K562 (cell line): ENCODE results near the gene DAGLB. TPM values are rescaled to one million over a fixed set of nuclear protein-coding genes. Genes with fewer than 3 reads are reported as not detected.

Experiments used
- ATAC-seq: fragments of 200-7000 bp; cut with Tn5 transposase; 3 replicates; pipeline ENCODE4 v1.9.1; 2020; ENCODE audit warnings: moderate library complexity
- BruUV-seq: library from RNA; stranded (reverse); fragments of 400-500 nt; replicated peaks from 2 replicates; lab custom pipeline; 2021; lab: Mats Ljungman, UMichigan
- CTCF ChIA-PET: fragments of 300-600 bp; formaldehyde crosslinking; extraction: SDS; loops from one replicate; lab custom pipeline; 2021; ENCODE audit warnings: low intra/inter-chr PET ratio; lab: Yijun Ruan, JAX
- POLR2A ChIA-PET: fragments of 300-600, 350-650 bp; sonication (Branson Sonifier 250); formaldehyde crosslinking; extraction: SDS; loops from one replicate; lab custom pipeline; 2021; ENCODE audit warnings: antibody characterized with exemption, inconsistent platforms; lab: Yijun Ruan, JAX
- DNase-seq, 4 experiments: peaks; one replicate each; pipeline versions ENCODE4 v3.0.0 to v3.0.0-alpha.2; 2011 to 2018; ENCODE audit warnings: low spot score in 3 of 4, mixed read lengths in 3 of 4; ENCODE audit errors: extremely low read depth in 1 of 4
- FAIRE-seq: peaks from 2 replicates; lab custom pipeline; 2011; peaks lifted over from hg19 to GRCh38; lab: Jason Lieb, UNC
- H2AFZ ChIP-seq: 2 replicates; pipeline ENCODE4 v1.6.0; 2011; ENCODE audit warnings: low read depth, low read length, control low read depth, inconsistent platforms
- H3K27ac ChIP-seq: fragments of 200-600 bp; 3 replicates; pipeline ENCODE4 v1.8.0; 2011; ENCODE audit warnings: low read depth, mild to moderate bottlenecking, control low read depth, inconsistent platforms, low read length, moderate library complexity, mixed read lengths; ENCODE audit errors: extremely low read depth
- H3K27me3 ChIP-seq, 2 experiments: fragments of 300-600 bp in 1 of 2; 2 replicates in 1 of 2; 3 replicates in 1 of 2; pipeline versions ENCODE4 v1.6.0 to v1.8.0; 2011; ENCODE audit warnings: inconsistent platforms in 2 of 2, low read length in 2 of 2, mild to moderate bottlenecking in 1 of 2, mixed read lengths in 1 of 2, moderate library complexity in 1 of 2; ENCODE audit not compliant: control insufficient read depth in 2 of 2, insufficient read depth in 2 of 2
- H3K36me3 ChIP-seq: fragments of 300-600 bp; 3 replicates; pipeline ENCODE4 v1.8.0; 2011; ENCODE audit warnings: mild to moderate bottlenecking, low read length, inconsistent platforms; ENCODE audit not compliant: control insufficient read depth, insufficient read depth
- H3K4me1 ChIP-seq, 2 experiments: fragments of 200-600 bp in 1 of 2; replicated peaks in 1 of 2; 2 replicates in 1 of 2; 3 replicates in 1 of 2; pipeline versions ENCODE4 v1.5.1 to v1.8.0; 2011; ENCODE audit warnings: inconsistent platforms in 2 of 2, low read length in 2 of 2, mild to moderate bottlenecking in 1 of 2, mixed read lengths in 1 of 2, moderate library complexity in 1 of 2; ENCODE audit not compliant: control insufficient read depth in 2 of 2, insufficient read depth in 2 of 2
- H3K4me2 ChIP-seq: 2 replicates; pipeline ENCODE4 v1.6.1; 2011; ENCODE audit warnings: low read length, control low read depth, inconsistent platforms, mixed read lengths; ENCODE audit not compliant: insufficient read depth
- H3K4me3 ChIP-seq: fragments of 200-600 bp; sonication (generic), shearing (Covaris generic); 2 replicates; pipeline ENCODE4 v1.5.1; 2016; ENCODE audit warnings: control low read depth, inconsistent platforms
- H3K79me2 ChIP-seq: fragments of 200-600 bp; 3 replicates; pipeline ENCODE4 v1.8.0; 2011; ENCODE audit warnings: low read length, inconsistent platforms; ENCODE audit not compliant: control insufficient read depth, insufficient read depth
- H3K9ac ChIP-seq, 2 experiments: 2 replicates each; pipeline versions ENCODE4 v1.6.0 to v1.6.1; 2011; ENCODE audit warnings: low read depth in 2 of 2, low read length in 2 of 2, control low read depth in 1 of 2, inconsistent platforms in 1 of 2, mild to moderate bottlenecking in 1 of 2, mixed read lengths in 1 of 2; ENCODE audit not compliant: insufficient read depth in 1 of 2
- H3K9me1 ChIP-seq: one replicate; pipeline ENCODE4 v1.6.0; 2011; ENCODE audit warnings: inconsistent platforms, mild to moderate bottlenecking, low read length, moderate library complexity; ENCODE audit not compliant: control insufficient read depth, insufficient read depth
- H3K9me3 ChIP-seq: replicated peaks from 2 replicates; pipeline ENCODE4 v1.5.1; 2011; ENCODE audit warnings: low read depth, low read length, inconsistent platforms; ENCODE audit not compliant: control insufficient read depth, insufficient read depth
- H4K20me1 ChIP-seq: replicated peaks from 2 replicates; pipeline ENCODE4 v1.6.1; 2011; ENCODE audit warnings: low read length, inconsistent platforms, mixed read lengths; ENCODE audit not compliant: control insufficient read depth, insufficient read depth
- POLR2G ChIP-seq: fragments of 200-400 bp; formaldehyde crosslinking; IDR thresholded peaks from 2 replicates; pipeline ENCODE4 v1.6.1; 2017; ENCODE audit warnings: low read depth, mild to moderate bottlenecking, antibody characterized with exemption, low read length, moderate library complexity
- TEAD1 ChIP-seq, 2 experiments: fragments of 450-650 bp in 1 of 2; sonication (generic) in 1 of 2; formaldehyde crosslinking; IDR thresholded peaks; 2 replicates each; pipeline versions ENCODE4 v1.4.0 to v1.8.0; 2020 to 2022; ENCODE audit warnings: mild to moderate bottlenecking in 2 of 2, missing genetic modification reagents in 1 of 2
- WGBS: fragments of 100-300 bp; shearing (Covaris generic); methylation state at CpG from one replicate; pipeline ENCODE4 v1.1.6; 2016; ENCODE audit warnings: low coverage, mixed read lengths; ENCODE audit not compliant: insufficient coverage; ENCODE audit errors: missing lambda C conversion rate; 5-methylcytosine and 5-hydroxymethylcytosine counted together
- in situ Hi-C: fragments of 300-500 bp; cut with MboI; formaldehyde crosslinking; loops from 4 replicates; pipeline ENCODE4 v1.15.0; 2018; ENCODE audit warnings: inconsistent platforms, mixed read lengths
- intact Hi-C: fragments of 100-400 bp; cut with micrococcal nuclease; formaldehyde crosslinking; loops from 2 replicates; pipeline ENCODE4 v1.14.2; 2022
- polyA plus RNA-seq, 8 experiments: library from polyadenylated mRNA; depleted of rRNA in 4 of 8; stranded (reverse) in 5 of 8; unstranded in 3 of 8; fragments of >200 nt; fragmentation: Nextera tagmentation in 2 of 8; fragmentation: Illumina TruSeq in 1 of 8; extraction: Ambion mirVana in 2 of 8; extraction: Trizol in 1 of 8; gene quantifications; 2 replicates each; pipeline versions ENCODE4 v1.2.1 to v1.2.3, GENCODE V29; 2011 to 2014; ENCODE audit warnings: inconsistent platforms in 1 of 8, missing spikeins in 1 of 8
- total RNA-seq, 7 experiments: library from RNA; depleted of rRNA in 6 of 7; stranded (reverse); fragments of >200 nt in 6 of 7; fragmentation: Illumina TruSeq in 2 of 7; extraction: Trizol in 2 of 7; gene quantifications; 2 replicates each; pipeline versions ENCODE4 v1.2.1 to v1.2.3, GENCODE V29; 2011 to 2021; ENCODE audit warnings: low replicate concordance in 1 of 7
- TF ChIP-seq, protein P1 (sequence below): fragments of 250-450 bp; sonication (Bioruptor Pico); IDR thresholded peaks from 2 replicates; pipeline ENCODE4 v1.4.0; 2020

The DAGLB gene
- total and polyA plus RNA-seq, 9 of the 15 experiments (the other 6 are each of a cell fraction or from before 2014, with no cell fraction given) = 0.92 to 16.4 (median 9.3) TPM

DNA sequence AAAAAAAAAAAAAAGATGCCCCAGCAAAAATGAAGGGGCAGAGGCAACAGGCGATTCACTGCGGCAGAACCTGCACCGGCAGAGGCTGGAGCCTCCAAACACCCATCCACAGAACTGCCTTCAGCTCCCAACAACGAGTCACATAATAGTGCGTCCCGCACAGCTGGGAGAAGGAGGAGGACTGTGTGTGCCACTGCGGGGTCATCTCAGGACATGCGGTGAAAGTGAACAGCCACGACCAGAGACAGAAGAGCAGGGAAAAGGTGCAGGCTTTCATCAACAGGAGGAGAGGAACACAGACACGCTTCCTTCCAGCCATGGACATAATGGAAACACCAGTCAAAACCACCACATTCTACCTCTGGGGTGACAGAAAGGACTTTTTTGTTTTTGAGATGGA lies 34.1 kb downstream of the DAGLB start:
- in situ Hi-C loops (no loop called here), intact Hi-C loops (no loop called here)
- ATAC-seq (no peak), FAIRE-seq (no peak), DNase-seq (no peak)
- H3K27me3 ChIP-seq = no peaks in the 10 kb centered on the region
- H4K20me1 ChIP-seq = no peaks in the 10 kb centered on the region
- H3K9me1 ChIP-seq = no peaks in the 10 kb centered on the region
- WGBS = 88% methylated on average over 8 of the region's 10 CpGs
- BruUV-seq = no TSS peak
- H3K9ac ChIP-seq = no peak overlapping the region
- CTCF ChIA-PET = no interaction called here
- H3K79me2 ChIP-seq = no peaks in the 10 kb centered on the region
- POLR2A ChIA-PET = interaction anchor here (1.1 kb wide), 1 partner anchor 20 kb away, joined by 4 read pairs; no protein-coding TSS in a partner anchor
- H3K4me2 ChIP-seq = no peak overlapping the region
- H3K4me1 ChIP-seq = peaks cover 0 to 9% of the 10 kb centered on the region in 2 experiments; a peak in 1 of 5 replicates
- no peak overlapping the region for H3K4me3 ChIP-seq
- H2AFZ ChIP-seq = no peak overlapping the region
- TF ChIP-seq TEAD1 (CRISPR knock-in tag; IDR thresholded peaks at IDR 0.05) = no peak
- TF ChIP-seq, protein P1, sequence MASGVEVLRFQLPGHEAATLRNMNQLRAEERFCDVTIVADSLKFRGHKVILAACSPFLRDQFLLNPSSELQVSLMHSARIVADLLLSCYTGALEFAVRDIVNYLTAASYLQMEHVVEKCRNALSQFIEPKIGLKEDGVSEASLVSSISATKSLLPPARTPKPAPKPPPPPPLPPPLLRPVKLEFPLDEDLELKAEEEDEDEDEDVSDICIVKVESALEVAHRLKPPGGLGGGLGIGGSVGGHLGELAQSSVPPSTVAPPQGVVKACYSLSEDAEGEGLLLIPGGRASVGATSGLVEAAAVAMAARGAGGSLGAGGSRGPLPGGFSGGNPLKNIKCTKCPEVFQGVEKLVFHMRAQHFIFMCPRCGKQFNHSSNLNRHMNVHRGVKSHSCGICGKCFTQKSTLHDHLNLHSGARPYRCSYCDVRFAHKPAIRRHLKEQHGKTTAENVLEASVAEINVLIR (CRISPR knock-in tag) = no peak
- 0 out of 2 replicates have a peak, but pooled peaks have one; percentile 28 for TF ChIP-seq POLR2G
- H3K27ac ChIP-seq = no peak overlapping the region
- no peaks in the 10 kb centered on the region for H3K9me3 ChIP-seq
- peaks cover 66% of the 10 kb centered on the region; the same call in 2 of the 3 replicates for H3K36me3 ChIP-seq
